Mesenteric fat pad (tissue), 1 donor: ENCODE measurements around the gene EEF1AKMT2. TPM values are rescaled to one million over a fixed set of nuclear protein-coding genes. Genes with fewer than 3 reads are reported as not detected.
"Not testable (repeated sequence)": the region's sequence is repeated elsewhere in the genome, so short reads cannot be mapped to it uniquely, and the experiment has no call there.

Experiments used
- DNase-seq: peaks from one replicate; pipeline ENCODE4 v3.0.0-alpha.2; 2020; ENCODE audit warnings: low spot score
- long read RNA-seq: library from polyadenylated mRNA; unstranded; transcript quantifications from one replicate; pipeline ENCODE4 v2.0.0, GENCODE V29; 2020
- total RNA-seq: library from RNA; stranded (reverse); fragmentation: NEBNext Ultra II Directional; extraction: Animal tissue kit (Norgen Biotek cat#: 25700); gene quantifications from one replicate; pipeline ENCODE4 v1.2.1, GENCODE V29; 2021
- donor health status: DM: yes; HTN: yes; CAD: no.

Gene EEF1AKMT2
- 13.5 TPM for total RNA-seq
- long read RNA-seq, transcript EEF1AKMT2-201 (7 exons, 1,462 nt), result major isoform, 16 of 28 reads
- long read RNA-seq, partial matches to known transcripts, result 0 of 28 reads
- long read RNA-seq, other reads (novel, unspliced or antisense), result 6 of 28 reads

DNA sequence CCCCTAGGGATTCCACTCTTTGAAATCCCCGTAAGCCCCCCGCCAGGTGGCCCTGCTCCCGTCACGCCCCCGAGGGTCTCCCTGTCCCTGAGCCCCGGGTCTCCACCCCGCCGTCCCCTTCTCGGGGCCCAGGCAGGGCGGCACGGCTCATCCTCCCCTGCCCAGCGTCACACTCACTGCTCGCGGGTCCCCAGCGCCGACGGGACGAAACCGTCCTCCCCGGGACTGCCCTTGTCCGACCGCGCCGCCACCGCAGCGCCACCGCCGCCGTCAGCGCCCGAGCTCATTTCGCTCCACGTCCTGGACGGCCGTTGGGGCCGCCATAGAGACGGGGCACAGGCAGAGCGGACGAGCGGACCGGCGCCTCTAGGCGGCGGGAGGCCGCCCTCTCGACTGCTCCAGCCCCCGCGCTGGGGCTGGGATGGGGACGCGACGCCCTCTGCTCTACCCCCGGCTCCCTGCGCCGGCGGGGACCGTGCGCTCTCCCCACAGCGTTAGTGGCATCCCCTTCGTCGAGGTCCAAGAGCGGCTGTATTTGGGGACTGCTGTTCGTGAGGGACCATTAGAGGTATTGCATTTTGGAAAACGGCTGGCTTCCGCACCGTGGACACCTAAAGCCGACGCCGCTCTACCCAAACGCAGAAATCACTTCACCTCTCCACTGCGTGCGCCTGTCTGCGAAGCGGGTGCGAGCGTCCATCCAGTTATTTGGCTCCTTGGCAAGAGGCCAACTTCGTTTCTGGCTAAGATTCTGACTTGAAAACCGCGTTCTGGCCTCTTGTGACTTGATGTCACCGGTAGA is at the start of gene EEF1AKMT2:
Gene EEF1AKMT2, minus strand, starts transcription at position 341 of the 802 bp plus-strand sequence. Its CDS starts 54 bp downstream, at position 287.
- DNase-seq, result peak; percentile 93

DNA sequence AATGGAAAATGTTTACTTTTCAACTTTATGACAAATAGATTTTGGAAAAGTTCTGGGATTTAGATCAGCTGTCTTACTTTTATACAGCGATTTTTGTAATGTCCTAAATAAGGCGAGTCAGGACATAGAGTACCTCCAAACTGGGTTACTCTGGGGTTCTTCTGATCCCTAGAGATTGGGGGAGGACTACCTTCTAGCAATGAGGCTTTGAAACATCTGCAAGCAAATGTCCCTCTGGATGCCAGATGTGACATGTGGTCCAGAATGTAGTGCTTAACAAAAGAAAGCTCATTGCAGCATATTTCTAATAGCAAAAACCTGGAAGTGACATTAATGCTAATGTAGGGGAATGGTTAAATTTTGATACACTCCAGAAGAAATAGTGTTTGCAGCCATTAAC is 46.0 kb upstream of the EEF1AKMT2 start:
- no peak for DNase-seq

DNA sequence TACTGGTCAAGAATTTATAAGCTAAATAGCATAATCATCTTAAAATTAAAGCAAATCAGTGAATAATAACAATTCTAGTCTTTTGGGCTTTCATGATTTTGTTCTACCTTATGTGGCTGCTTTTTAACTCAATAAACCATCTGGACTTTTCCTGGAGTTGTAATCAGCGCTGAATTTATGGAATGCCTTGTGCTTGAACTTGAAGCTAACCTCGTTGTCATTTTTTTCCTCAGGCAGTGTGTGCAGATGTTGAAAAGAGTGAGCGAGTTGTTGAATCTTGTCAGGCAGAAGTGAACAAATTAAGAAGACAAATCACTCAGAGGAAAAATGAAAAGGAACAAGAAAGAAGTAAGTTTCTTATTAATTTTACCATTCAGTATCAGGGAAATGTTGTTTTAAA is 39.4 kb upstream of the EEF1AKMT2 start:
- DNase-seq, result no peak

DNA sequence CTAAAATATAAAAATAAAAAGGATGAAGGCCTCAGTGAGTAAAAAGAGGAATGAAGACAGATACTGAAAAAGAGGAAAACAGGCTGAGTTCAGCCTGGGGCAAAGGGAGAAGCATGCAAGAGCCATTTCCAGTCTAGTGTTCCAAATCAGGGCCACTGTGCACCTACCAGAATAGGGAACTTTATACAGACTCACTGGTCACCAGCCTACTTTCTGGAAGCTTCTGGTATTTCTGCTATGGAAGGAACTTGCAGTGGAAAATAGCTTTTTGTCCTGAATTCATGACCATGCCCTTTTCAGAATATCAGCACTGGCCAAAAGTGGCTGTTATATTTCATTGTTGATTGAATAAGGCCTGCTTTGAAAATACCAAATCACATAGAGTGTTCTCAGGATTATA is 38.8 kb upstream of the EEF1AKMT2 start:
- no peak for DNase-seq

DNA sequence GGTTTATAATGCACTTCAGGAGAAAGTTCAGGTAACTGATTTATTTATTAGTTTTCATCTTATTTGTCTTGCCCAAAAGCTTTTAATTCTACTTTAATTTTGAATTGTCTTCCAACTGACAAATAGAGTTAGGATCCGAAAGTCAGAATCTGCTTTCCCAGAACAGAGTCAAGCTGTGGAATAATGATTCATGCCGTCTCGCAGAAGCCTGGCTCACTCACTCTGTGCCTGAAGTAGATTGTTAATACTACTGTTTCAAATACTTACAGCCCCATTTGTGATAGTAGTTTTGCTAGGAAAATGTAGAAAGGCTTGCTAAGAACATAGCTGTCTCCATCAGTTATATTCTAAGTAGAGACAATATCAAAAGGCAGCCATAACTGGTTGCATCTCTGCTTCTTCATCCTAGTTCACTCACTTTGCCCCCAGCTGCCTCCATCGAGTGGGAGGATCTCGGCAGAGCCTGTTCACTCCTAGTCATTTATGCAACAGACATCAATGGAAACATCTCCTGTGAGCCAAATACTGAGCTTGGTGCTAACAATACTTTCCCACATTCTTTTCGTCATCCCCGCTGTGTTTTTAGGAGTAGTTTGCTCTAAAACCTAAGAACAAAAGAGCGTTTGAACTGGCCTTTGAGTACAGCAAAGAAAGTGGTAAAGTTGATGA is 37.9 kb upstream of the EEF1AKMT2 start:
- no peak for DNase-seq

DNA sequence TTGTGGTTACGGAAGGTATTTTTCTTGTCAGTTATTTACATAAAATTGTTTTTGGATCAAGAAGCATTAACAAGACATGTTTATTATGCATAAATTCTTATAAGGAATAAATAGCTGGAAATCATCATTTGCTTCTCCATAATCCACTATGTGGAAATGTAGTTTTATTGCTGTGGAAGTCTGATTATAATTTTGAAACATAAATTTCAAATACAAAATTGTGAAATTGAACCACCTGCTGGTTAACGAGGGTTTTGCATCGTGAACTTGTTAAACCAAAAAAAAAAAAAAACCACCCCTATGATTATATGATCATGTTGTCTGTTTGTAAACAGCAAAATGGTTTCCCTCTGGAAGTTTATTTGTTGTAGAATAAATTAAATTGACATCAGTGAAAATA is 35.8 kb upstream of the EEF1AKMT2 start:
- DNase-seq, result no peak

DNA sequence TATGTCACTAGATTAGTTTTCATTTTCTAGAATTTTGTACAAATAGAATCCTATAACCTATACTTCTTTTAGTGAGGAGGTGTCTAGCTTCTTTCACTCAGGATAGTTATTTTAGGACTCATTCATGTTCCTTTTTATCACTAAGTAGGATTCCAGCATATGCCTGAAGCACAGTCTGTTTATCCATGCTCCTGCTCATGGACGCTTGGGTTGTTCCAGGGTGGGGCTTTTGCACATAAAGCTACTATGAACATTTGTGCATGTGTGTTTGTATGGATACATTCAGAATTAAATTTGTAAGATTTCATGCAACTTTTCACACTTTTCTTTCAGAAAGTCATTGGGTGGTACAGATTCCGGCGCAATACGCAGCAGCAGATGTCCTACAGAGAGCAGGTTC is 34.6 kb upstream of the EEF1AKMT2 start:
- DNase-seq, result no peak

DNA sequence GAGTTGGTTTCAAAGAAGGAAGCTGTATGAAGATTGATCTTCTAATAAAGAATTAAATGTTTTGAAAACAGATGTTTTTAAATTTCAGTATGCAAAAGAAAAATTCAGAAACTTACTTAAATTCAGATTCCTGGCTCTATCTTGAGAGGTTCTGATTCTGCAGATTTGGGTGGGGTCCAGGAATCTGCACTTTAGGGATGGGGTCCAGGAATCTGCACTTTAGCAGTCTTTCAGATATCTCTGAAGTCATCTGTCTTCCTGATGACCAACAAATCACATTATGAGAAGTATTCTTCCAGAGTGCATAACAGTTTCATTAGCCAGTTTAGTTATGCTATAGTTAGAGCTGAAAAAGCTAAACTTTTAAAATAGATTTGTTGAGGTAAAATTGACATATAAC is 34.0 kb upstream of the EEF1AKMT2 start:
- DNase-seq, result no peak

DNA sequence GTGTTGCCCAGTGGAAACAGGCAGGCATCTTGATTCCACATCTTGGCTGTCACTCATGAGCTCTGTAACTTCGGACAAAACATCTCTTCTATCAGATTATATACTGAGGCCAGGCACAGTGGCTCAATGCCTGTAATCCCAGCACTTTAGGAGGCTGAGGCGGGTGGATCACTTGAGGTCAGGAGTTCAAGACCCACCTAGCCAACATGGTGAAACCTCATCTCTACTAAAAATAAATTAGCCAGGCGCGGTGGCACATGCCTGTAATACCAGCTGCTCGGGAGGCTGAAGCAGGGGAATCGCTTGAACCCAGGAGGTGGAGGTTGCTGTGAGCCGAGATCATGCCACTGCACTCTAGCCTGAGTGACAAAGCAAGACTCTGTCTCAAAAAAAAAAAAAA is 33.2 kb upstream of the EEF1AKMT2 start:
- not testable (repeated sequence) for DNase-seq

DNA sequence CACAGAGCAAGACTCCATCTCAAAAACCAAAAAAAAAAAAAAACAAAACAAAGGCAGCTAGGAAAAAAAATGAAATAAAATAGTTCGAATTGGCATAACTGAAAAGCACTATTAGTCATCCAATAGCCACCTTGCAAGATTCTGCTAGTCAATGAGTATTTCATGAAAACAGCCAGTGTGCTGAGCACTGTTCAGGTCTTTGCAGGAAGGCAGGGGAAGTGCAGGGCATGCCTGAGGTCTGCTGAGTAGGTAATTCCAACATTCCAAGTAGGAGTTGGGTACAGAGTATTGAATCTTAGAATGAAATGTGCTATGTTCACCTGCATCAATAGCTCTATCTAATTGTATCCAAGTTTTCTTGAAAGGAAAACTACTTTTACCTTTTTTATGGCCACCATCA is 32.8 kb upstream of the EEF1AKMT2 start:
- DNase-seq, result no peak

DNA sequence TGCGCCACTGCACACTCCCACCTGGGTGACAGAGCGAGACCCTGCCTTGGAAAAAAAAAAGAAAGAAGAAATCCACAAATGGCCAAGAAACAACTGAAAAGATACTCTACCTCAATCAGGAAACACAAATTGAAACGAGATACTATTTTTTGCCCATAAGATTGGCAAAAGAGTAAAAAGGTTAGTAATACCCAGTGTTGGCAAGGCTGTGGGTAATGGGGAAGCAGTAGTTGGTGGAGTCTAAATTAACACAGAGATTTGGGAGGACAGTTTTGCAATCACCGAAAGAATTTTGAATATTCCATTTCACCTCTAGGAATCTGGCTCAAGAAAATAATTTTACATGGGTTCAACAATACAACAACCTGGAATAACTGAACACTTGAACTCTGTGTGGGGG is 29.8 kb upstream of the EEF1AKMT2 start:
- no peak for DNase-seq

DNA sequence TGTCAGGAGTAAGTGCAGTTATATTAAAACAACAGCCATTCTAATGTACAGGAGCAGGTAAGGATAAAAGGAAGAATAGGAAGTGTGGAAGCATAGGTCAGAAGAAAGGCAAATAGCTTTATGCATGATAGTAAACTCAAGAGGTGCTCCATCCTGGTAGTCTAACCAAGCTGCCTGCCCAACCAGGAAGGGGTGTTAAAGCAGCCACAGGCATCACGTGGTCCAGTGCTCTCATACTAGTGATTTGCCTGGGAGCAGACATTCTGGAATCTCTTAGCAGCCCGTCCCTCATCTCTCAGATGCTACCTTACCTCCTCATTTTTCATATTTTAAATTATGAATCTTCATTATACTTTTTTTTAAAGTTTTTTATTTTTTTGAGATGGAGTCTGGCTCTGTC is 28.4 kb upstream of the EEF1AKMT2 start:
- DNase-seq, result no peak

DNA sequence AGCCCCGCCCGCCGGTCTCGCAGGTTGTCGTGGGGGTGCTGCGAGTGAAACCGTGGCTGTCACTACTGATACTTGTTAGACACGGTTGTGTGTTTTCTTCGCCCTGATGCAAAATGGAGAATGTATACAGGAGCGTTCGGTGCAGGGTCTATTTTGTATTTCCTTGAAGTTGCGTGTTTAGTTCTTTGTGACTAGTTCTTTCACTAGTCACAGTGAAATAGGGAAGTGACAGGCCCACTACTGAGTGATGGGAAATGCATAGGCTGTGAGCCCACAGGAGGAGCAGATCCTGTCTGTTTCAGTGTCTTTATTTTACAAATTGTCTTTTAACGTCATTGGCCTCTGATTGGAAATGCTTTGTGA is 10.6 kb upstream of the EEF1AKMT2 start:
- no peak for DNase-seq

DNA sequence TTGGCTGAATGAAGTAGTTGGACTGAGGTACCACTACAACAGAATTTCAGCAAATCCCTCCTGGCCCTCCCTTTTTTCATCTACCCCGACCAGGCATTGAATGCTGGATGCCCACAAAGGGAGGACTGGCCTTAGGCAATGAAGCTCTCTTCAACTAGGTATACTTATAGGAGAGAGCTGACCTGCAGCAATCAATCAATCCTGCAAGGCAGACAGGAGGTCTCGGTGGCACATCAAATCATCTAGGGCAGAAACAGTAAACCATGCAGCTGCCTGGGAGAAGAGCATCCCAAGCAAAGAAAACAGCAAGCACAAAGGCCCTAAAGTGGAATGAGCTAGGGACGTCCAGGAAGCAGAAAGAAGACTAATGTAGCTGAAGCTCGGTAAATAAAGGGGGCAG is 7.5 kb upstream of the EEF1AKMT2 start:
- DNase-seq, result no peak

DNA sequence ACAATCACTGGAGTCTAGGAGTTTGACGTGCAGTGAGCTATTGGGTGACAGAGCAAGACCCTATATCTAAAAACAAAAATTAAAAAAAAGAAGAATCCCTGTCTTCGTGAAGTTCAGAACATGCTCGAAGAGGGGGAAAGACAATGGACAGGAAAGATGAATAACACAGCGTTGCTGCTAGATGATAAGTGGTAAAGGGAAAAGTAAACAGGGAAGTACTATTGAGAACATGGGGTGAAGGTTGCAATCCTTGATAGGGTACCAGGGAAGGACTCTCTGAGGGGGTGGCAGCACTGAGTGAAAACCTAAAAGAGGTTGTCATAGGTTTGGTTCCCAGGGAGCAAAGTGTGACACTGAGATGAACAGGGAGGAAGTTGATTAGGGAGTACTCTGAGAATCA is 7.1 kb upstream of the EEF1AKMT2 start:
- DNase-seq, result no peak

DNA sequence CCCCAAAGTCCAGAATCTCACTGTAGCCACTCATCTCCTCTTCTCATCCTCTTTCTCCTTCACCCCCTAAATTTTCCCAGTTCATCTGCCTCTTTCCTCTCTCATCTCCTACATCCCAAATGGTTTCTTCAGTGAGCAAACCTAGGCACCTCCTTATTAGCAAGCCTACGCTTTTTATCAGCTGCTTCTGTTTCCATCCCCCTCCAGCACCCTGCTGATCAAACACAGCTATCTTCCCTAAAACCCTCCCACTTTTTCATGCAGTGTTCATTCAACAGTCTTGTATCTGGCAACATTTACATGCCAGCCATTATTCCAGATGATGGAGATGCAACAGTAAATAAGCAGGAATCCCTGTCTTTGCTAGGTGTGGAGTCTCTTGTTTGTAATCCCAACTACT is 6.7 kb upstream of the EEF1AKMT2 start:
- no peak for DNase-seq

DNA sequence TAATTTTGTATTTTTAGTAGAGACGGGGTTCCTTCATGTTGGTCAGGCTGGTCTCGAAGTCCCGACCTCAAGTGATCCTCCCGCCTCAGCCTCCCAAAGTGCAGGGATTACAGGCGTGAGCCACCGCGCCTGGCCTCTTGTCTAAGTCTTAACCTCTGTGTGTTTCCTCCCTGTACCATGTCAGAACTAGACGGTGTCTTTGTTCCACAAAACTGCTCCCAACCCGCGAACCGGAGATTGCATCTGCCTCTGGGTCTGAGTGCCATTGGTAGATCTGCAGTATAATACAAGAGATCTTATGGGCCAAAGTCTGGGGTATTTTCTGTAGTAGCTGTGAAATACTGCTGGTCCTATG is 1.3 kb upstream of the EEF1AKMT2 start:
- DNase-seq, result no peak

DNA sequence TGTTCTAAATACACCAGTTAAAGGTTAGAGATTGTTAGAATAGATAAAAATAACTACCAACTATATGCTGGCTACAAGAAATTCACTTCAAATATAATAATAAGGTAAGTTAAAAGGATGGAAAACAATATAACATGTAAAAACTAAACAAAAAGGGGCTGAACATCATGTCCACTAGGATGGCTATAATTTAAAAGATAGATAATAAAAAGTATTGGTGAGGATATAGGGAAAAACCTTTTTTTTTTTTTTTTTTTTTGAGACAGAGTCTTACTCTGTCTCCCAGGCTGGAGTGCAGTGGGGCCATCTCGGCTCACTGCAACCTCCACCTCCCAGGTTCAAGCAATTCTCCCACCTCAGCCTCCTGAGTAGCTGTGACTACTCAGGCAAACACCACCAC is 8.8 kb downstream of the EEF1AKMT2 start:
- DNase-seq, result not testable (repeated sequence)

DNA sequence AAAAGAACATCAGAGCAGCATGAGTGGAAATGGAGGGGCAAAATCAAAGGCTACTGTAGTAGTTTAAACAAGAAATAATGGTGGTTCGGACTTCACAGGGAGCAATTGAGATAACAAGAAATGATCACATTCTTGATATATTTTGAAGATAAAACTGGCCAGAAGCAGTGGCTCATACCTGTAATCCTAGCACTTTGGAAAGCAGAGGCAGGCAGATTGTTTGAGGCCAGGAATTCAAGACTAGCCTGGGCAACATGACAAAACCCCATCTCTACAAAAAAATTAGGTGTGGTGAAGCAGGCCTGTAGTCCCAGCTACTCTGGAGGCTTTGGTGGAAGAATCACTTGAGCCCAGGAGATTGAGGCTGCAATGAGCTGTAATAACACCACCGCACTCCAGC is 22.9 kb downstream of the EEF1AKMT2 start:
- DNase-seq, result no peak

DNA sequence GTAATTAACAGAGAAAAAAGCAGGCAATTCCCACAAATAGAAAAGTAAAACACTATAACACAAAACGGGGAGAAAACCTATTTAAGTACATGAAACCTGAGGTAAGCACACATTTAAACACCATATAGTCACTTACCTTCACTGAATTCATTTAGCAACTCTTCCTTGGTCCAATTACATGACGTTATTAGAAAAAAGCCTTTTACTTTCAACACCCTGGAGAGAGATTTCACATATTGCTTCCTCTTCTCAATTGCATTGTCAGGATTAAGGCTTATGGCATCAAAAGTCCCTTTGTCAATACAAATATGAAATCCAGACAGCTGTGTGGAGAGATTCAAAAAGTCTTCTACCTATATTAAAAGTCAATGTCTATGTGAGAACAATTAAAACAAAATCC is 26.4 kb downstream of the EEF1AKMT2 start:
- no peak for DNase-seq

DNA sequence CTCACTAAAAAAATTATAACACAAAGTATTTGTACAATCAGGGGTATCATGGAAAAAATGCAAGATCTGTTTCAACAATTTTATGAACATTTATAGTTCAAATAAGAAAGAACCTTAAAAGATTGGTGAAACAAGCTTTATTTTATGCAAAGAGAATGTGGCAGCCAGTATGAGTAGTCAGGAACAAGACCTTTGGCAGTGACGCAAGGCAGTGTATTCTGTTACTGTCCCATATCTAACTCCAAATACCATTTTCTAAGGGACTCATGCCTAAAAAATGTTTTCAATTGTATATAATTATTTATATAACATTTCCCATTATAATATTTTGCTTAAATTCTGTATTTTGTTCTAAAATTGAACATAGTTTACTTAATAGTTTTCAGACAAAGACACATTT is 28.4 kb downstream of the EEF1AKMT2 start:
- DNase-seq, result no peak

DNA sequence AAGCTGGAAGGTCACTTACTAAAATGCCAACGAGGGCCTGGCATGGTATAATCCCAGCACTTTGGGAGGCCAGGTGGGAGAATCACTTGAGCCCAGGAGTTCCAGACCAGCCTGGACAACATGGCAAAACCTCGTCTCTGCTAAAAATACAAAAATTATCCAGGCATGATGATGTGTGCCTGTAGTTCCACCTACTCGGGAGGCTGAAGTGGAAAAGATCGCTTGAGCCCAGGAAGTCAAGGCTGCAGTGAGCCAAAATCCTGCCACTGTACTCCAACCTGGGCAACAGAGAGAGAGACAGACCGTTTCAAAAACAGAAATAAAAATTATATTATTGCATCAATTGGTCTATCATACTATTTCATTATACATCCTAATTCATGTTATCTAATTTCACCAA is 29.4 kb downstream of the EEF1AKMT2 start:
- no peak for DNase-seq
